GM19193 (cell line): ENCODE results near the gene BBS9.

Source experiments
- POLR2A ChIP-seq: IDR thresholded peaks from 4 replicates; pipeline ENCODE4 v1.6.1; 2011; ENCODE audit not compliant: insufficient read depth, insufficient read length; ENCODE audit errors: extremely low read depth

The BBS9 gene

GRCh38 chr7:33177876-33178275 is 48.5 kb downstream of the BBS9 start:
- no peak for TF ChIP-seq POLR2A

GRCh38 chr7:33179519-33179918 is 50.2 kb downstream of the BBS9 start:
- TF ChIP-seq POLR2A = no peak

GRCh38 chr7:33183504-33183903 is 54.1 kb downstream of the BBS9 start:
- no peak for TF ChIP-seq POLR2A

GRCh38 chr7:33184828-33185227 is 55.5 kb downstream of the BBS9 start:
- no peak for TF ChIP-seq POLR2A

GRCh38 chr7:33185786-33186185 is 56.4 kb downstream of the BBS9 start:
- no peak for TF ChIP-seq POLR2A

- TF ChIP-seq POLR2A = no peak
Measured at GRCh38 chr7:33186192-33186591, 56.8 kb downstream of the BBS9 start.

GRCh38 chr7:33190688-33191304 is 61.4 kb downstream of the BBS9 start:
- no peak for TF ChIP-seq POLR2A

- no peak for TF ChIP-seq POLR2A
Measured at GRCh38 chr7:33191340-33191739, 62.0 kb downstream of the BBS9 start.

- no peak for TF ChIP-seq POLR2A
Measured at GRCh38 chr7:33192695-33193291, 63.4 kb downstream of the BBS9 start.

GRCh38 chr7:33193308-33193864 is 64.0 kb downstream of the BBS9 start:
- no peak for TF ChIP-seq POLR2A

- TF ChIP-seq POLR2A = no peak
Measured at GRCh38 chr7:33195264-33195663, 65.9 kb downstream of the BBS9 start.

- no peak for TF ChIP-seq POLR2A
Measured at GRCh38 chr7:33196221-33196620, 66.9 kb downstream of the BBS9 start.

- TF ChIP-seq POLR2A = no peak
Measured at GRCh38 chr7:33200282-33200681, 70.9 kb downstream of the BBS9 start.

GRCh38 chr7:33201821-33202220 is 72.5 kb downstream of the BBS9 start:
- no peak for TF ChIP-seq POLR2A

GRCh38 chr7:33210958-33211357 is 81.6 kb downstream of the BBS9 start:
- TF ChIP-seq POLR2A = no peak

- no peak for TF ChIP-seq POLR2A
Measured at GRCh38 chr7:33212144-33212543, 82.8 kb downstream of the BBS9 start.

- no peak for TF ChIP-seq POLR2A
Measured at GRCh38 chr7:33215992-33216391, 86.6 kb downstream of the BBS9 start.

GRCh38 chr7:33217595-33217994 is 88.2 kb downstream of the BBS9 start:
- no peak for TF ChIP-seq POLR2A

- no peak for TF ChIP-seq POLR2A
Measured at GRCh38 chr7:33220231-33220630, 90.9 kb downstream of the BBS9 start.
